GM18868 (cell line): ENCODE results near the gene COLGALT1.

ENCODE experiments used
- ATAC-seq: cut with Tn5 transposase; IDR thresholded peaks from one replicate; pipeline ENCODE4 v1.9.1; 2021; ENCODE audit warnings: mild to moderate bottlenecking, moderate library complexity; ENCODE audit not compliant: unreplicated experiment

Gene COLGALT1

DNA sequence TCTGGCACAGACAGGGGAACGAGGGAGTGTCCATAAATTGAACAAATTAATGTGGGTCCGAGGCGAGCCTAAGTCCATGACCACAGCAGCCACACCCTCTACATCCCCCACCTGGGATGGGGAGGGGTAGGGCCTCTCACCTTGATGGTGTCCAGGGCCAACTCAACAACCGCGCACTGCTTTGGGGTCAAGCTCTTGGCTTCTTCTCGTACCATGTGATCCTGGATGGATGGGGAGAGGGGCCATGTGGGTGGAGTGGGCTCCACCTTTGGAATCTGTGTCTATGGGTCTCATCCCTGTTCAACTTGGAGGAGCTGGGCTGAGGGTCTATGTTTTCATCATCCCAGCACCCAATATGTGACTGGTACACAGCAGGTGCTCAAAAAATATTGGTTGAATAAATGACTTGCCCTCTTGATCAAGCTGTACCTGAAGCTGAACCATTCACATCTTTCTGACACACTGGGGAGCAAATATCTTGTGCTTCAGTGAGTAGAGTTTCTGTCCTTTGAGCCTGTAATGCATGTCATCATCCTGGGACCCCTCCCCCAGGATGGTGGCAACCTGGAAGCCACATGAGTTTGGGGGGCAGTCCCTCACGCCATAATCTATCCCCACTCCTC lies 62.9 kb downstream of the COLGALT1 start:
- no peak for ATAC-seq

DNA sequence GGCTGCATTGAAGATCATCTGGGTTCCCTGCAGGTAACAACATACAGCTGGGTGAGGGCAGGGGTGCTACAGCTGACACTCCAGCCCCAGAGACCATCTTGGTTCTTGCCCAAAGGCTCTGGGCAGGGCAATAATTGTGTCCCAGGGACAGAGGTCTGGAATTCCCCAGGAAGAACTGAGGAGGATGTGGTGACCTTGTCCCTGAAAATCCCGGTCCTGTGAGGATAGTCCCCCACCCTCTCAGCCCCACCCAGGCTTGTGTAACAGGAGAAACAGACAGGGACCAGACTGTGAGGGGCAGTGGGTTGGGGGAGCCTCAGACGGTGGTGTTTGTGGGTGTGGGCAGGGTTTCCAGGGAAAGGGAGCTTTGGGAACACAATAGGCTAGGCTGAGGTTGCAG lies 63.5 kb downstream of the COLGALT1 start:
- ATAC-seq, result no peak

DNA sequence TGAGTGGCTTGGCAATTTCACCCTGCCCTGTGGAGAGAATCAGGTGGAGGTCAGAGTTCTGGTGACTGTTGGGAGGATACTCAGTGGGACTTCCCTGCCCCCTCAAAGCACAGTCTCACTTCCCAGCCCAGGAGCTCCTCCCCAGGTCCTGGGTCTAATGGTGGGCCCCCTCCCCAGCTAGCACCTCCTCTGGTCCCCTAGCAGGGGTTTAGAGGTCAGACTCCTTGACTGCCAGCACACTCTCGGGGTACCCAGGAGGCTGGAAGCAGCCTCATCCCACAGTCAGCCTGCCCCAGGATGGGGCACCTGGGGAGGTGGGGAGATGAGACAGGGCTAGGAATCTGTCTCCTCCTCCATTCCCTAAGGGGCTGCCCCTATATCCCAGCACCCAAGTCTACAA lies 65.2 kb downstream of the COLGALT1 start:
- no peak for ATAC-seq

DNA sequence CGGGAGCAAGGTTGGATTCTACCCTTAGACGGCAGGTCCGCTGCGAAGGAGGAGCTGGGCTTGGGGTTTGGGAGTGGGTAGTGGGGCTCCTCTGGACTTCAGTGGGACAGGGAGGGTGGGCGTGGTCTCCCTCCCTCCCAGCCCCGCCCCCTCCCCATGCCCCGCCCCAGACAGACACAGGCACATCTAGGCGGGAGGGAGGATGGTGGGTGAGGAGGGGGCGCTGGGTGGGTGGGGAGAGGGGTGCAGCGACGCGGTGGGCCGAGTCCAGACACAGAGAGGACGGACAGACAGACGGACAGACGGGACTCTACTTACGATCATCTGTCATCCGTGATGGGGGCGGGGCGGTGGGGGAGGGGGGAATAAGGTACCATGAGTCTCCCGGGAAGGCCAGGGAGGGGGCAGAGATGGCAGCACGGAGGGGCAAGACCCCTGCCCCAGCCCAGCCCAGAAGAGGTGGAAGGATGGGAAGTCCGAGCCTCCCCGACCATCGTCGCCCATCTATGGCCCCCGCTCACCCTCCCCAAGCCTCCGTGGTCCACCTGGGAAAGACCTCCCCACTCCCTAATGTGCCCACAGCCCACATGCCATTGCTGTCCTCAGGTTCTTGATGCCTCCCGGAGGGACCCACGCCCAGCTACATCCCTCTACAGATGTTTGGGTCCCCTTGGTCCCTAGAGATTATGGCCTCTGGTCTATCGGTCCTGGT lies 67.9 kb downstream of the COLGALT1 start:
- ATAC-seq, result no peak

DNA sequence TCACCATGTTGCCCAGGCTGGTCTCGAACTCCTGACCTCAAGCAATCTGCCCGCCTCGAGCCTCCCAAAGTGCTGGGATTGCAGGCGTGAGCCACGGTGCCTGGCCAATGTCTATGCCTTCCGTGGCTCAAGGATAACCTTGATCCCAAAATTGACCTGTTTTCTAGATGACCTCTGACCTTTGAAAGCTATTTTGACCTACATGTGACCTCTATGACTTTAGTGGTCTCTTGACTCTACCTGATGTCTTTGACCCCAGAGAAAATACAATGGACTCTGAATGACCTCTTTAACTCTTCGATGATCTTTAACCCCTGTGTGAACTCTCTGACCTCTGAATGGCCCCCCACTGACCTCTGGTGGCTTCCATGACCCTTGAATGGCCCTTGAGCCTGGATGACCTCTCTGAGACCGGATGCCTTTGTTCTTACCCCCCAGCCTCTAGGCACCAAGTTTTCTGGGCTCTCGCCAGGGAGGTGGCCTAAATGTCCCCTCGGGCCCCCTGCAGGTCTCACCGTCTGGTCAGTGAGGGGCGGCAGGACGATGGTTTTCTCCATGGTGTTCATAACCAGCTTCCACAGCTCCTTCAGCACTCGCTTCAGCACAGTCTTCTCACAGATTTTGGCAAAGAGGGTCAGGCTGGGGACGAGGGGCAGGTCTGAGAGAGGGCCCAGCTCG lies 69.0 kb downstream of the COLGALT1 start:
- no peak for ATAC-seq

DNA sequence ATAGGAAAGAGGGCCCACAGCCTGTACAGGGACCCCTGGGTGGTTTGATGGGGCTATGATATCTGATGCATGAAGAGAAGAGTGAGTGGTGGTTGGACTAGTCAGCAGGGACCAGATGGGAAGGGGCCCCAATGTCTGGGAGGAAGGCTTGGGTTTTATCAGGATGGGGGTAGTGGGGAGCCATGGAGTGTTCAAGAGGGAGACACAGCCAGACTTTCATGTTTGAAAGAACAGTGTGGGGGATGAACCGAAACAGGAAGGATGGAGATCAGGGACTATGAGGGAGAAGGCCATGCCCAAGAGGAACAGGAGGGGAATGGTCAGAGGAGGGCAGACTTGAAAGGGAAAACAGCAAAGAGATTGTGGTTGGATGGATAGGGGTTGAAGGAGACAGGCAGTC lies 69.6 kb downstream of the COLGALT1 start:
- no peak for ATAC-seq

DNA sequence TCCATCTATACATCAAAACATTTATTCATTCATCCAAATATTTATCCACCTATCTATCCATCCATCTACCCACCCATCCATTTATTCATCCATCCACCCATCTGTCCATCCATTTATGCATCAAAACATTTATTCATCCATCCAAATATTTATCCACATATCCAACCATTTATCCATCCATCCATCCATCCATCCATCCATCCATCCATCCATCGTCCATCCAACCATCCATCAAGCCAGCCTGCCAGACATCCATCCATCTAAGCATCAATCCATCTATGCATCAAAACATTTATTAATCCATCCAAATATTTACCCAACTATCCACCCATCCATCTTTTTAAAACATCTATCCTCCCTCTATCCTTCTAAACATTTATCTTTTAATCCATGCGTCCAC lies 70.5 kb downstream of the COLGALT1 start:
- no peak for ATAC-seq

DNA sequence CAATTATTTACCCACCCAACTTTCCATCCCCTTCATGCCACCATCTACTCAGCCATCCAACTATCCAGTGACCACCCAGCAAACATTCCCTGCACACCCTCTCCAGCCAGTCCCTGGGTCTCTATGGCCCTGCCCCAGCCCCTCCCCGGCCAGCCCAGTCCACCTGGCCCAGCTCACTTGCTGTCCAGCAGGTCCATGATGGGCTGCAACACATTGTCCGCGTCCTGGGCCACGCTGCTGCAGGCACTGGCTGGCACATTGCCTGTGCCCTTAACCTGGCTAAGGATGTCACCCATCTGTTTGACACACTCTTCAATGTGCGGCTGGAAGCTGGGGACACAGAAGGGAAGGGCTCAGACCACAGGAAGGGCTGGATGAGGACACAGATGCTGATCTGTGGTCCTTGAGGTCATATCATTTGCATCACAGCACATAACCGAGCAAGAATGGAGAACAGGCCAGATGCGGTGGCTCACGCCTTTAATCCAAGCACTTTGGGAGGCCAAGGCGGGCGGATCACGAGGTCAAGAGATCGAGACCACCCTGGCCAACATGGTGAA lies 71.1 kb downstream of the COLGALT1 start:
- ATAC-seq, result no peak

DNA sequence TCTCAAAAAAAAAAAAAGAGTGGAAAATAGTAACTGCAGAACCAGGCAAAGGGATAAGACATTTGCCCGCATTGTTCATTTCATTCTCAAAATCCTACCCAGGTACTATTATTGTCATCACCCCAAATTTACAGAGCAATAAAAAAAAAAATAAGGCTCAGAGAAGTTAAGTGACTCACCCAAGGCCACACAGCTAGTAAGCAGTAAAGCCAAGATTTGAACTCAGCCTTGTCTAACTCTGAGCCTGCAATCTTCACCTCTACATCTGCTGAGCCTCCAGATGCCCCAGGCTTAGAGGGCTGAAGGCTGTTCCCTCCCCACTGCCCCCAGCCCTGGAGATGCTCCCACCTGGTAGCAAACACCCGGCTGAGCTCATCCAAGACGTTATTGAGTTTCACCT lies 71.7 kb downstream of the COLGALT1 start:
- ATAC-seq, result no peak

DNA sequence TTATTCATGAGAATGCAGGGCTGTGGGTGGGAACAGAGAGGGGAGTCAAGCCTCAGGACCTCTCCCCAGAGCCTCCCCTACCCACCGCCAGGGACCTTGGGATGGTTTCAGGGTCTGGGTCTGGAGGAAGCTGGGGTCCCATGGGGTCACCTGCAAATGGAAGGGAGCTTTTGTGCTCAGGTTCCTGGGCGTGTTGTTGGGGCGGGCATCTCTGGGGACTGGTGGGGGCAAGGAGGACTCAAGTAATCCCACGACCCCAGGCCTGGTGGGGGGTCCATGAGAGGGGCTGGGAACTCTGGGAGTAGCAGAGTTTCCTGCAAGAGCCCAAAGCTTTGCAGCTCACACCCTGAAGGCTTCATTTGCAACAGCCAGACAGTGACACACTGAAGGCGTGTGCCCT lies 72.5 kb downstream of the COLGALT1 start:
- no peak for ATAC-seq

DNA sequence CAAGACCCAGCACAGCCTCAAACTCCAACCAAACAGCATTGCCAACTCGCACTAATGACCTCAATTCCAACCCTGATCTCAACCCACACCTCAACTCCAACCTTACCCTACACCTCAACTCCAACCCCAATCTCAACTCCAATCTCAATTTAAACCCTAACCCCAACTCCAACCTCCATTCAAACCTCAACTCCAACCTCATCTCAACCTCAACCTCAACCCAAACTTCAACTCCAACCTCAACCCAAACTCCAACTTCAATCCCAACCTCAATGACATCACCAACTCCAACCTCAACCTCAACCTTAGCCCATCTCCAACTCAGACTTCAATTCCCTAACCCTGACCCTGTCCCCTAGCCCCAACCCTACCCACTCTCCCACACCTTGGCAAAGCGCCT lies 74.3 kb downstream of the COLGALT1 start:
- ATAC-seq, result no peak

DNA sequence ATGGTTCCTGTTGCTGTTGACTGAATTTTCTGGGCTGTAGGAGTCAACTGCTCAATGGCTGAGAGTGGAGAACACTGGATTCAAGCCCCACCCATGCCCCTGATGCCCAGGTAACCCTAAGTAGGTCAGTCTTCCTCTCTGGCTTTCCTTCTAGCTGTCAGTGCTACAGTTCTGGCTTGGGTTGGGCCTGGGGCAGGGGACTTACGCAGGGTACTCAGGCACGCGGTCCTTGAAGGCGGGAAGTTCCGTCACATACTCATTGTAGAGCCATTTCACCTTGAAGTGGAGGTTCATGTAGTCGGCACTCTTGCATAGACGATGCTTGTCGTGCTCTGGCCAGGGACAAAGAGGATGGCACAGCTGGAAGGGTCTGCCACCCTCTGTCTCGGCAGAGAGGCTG lies 77.1 kb downstream of the COLGALT1 start:
- ATAC-seq, result no peak
